Measurements from ENCODE around the gene CPOX.

CPOX gene

DNA sequence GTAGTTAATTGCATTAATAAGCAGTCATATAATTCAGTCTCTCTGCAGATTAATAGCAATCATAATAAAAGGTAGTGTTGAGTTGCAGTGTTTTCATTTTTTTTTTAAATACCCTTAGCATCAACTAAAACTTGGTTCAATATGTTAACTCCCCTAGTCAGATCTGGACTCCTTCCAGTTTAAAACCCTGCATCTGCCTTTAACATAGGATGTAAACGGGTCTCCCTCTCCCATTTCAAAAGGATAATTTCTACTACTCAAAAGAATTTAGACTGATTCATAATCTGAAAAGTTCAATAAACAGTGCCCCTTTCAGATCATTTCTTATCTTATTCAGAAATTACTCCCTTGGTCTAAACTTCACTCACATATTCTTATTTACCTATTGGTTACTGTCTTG, 11.4 kb downstream of the CPOX start:
- TF ChIP-seq, protein P1, sequence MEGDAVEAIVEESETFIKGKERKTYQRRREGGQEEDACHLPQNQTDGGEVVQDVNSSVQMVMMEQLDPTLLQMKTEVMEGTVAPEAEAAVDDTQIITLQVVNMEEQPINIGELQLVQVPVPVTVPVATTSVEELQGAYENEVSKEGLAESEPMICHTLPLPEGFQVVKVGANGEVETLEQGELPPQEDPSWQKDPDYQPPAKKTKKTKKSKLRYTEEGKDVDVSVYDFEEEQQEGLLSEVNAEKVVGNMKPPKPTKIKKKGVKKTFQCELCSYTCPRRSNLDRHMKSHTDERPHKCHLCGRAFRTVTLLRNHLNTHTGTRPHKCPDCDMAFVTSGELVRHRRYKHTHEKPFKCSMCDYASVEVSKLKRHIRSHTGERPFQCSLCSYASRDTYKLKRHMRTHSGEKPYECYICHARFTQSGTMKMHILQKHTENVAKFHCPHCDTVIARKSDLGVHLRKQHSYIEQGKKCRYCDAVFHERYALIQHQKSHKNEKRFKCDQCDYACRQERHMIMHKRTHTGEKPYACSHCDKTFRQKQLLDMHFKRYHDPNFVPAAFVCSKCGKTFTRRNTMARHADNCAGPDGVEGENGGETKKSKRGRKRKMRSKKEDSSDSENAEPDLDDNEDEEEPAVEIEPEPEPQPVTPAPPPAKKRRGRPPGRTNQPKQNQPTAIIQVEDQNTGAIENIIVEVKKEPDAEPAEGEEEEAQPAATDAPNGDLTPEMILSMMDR (IDR thresholded peaks at IDR 0.05; ENCODE audit: low read depth, low read length): no peak
- no peak overlapping the region for H3K4me3 ChIP-seq (ENCODE audit: low read depth, low read length)

DNA sequence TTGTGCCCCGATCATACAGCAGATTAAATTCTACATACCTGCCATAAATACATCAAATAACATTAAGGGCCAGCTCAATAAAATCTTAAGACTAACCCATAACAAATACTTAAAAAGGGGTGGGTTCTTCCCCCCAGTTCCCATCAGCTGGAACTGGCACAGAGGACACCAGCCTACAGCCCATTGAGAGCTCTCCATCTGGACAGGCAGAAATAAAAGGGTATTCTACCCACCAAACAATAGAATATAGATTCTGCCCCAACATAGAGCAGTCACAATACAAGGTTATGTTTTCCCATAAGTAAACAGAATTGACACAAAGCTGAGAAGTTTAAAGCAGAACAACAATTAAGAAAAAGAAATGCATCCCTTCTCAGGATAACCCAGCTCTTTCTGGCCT, 11.9 kb downstream of the CPOX start:
- H3K4me3 ChIP-seq (ENCODE audit: low read depth, low read length): no peak overlapping the region
- TF ChIP-seq, protein P1 (IDR thresholded peaks at IDR 0.05; ENCODE audit: low read depth, low read length): no peak

DNA sequence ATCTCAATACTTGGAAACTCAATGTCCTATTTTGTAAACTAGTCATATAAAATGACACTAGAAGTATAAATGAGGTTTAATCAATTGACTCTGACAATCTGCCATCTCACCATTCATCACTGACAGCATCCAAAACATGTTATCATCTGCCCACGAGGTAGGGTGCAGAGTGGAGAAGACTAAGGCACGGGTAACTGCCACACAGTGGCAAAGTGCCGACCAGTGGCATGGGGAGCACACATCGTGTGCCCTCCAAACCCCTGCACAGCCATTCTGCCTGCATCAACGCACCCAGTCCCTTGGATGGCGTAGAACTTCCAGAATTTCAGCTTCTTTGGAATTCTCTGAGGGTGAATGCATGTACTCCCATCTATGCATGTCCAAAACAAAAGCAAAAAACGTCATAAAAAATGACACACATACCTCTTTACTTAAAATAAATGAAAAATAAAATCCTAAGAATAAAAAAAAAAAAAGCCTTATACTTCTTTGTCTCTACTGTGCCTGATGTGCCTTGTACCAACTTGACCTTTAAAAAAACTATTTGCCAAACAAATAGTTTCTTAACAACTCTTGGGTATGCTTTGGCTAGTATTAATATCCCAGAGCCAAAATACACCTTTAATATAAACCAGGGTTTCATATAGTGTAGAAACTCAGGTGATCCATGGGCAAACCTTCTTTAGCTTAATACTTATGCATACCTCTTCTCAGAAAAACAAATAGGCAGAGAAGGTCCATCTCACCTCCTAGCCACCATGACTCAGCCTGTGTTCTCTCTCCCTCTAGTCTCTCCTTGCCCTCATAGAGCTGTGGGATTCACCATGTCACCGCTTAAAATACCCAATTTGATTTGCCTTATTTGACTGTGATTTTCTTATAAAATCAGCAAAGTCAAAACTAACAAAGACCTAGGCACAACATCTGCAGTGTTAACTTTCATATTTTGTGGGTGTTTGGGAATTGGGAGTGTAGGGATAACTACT, 12.7 kb downstream of the CPOX start:
- TF ChIP-seq, protein P1 (IDR thresholded peaks at IDR 0.05; ENCODE audit: low read depth, low read length): no peak
- no peak overlapping the region for H3K4me3 ChIP-seq (ENCODE audit: low read depth, low read length)

DNA sequence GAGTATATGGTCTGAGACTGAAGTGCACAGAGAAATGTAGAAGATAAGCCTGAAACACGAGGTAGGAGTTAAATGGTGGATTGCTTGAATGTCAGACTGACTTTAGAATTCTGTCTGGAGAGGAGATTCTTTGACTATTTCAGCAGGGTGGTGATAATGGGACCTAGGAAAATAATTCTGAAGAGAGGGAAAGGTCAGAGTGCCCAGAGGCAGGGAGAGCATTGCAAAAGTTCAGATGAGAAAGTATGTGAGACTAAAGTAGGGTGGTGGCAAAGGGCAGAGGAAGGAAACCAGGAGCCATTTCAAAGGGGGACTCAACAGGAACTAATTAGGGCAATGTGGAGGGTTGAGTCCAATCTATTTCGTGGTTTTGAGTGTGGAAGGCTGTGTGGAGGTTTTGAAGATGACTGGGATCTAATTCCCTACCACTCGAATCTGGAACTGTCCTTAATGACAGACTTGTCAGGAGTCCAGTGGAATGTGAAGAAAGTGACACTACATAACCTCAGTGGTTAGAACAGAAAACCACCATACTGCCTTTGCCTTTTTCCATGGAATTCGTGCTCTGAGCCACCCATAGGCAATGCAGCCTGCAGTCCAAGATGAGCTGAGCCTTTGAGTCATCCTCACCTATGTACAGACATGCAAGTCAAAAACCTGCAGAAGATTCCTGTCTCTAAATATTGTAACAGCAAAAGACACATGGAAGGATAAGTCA, 16.1 kb downstream of the CPOX start:
- no peak overlapping the region for H3K4me3 ChIP-seq (ENCODE audit: low read depth, low read length)
- TF ChIP-seq, protein P1 (IDR thresholded peaks at IDR 0.05; ENCODE audit: low read depth, low read length): no peak

DNA sequence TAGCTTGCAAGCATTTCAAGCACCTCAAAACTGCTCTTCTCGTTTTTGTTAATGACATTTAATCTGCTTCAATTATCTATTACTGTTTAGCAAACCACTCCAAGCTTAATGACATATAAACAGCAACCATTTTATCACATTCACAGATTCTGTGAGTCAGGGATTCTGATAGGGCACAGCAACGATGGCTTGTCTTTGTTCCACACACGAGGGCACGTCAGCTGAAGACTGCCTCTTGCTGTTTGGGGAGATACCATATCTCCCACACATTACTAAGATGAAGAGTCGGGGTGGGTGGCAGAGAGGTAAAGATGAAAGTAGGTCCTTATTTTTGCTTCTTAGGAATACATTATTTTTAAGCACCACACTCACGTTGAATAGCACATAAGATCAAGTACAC, 19.3 kb downstream of the CPOX start:
- TF ChIP-seq, protein P1 (IDR thresholded peaks at IDR 0.05; ENCODE audit: low read depth, low read length): no peak
- no peak overlapping the region for H3K4me3 ChIP-seq (ENCODE audit: low read depth, low read length)

DNA sequence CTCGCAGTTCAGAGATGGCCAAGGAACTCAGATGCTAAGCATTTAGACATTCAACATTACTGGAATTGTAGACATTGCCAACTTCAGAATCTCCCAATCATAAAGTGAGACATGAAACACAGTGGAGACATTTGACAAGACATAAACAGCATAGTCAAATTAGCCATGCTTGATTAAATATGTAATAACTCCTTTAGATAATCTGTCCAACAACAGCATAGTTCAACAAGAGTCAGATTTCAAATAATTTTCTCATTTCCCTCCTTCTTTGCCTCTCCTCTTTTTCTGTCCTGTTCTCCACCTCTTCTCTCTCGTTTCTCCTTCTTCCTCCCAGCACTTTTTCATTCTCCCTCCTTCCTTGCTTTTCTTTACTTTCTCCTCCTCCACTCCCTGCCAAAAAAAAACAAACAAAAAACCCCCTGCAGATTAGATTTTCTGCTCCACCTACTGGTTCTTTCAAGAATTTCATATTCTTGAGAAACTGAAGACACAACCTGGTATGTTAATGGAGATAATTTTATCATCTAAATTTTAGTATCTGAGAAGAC, 20.2 kb downstream of the CPOX start:
- no peak overlapping the region for H3K4me3 ChIP-seq (ENCODE audit: low read depth, low read length)
- TF ChIP-seq, protein P1 (IDR thresholded peaks at IDR 0.05; ENCODE audit: low read depth, low read length): no peak; the same call in 1 of the 2 replicates
